Adrenal gland (tissue), 12 donors: ENCODE results near the gene MLST8. TPM values are rescaled to one million over a fixed set of nuclear protein-coding genes. Genes with fewer than 3 reads are reported as not detected.

ENCODE experiments used
- DNase-seq, 7 donors: peaks; one replicate each; pipeline ENCODE4 v3.0.0-alpha.2; 2019 to 2020
- H3K27ac ChIP-seq, 5 donors: fragments of 200-600 bp; sonication (generic) in 4 of 5; 1 replicate in 3 of 5; 2 replicates in 2 of 5; pipeline versions ENCODE4 v1.5.1 to v1.8.0; 2016 to 2020; ENCODE audit warnings: mild to moderate bottlenecking in 1 of 5
- H3K27me3 ChIP-seq: fragments of 200-600 bp; 2 replicates; pipeline ENCODE4 v1.8.0; 2021
- H3K36me3 ChIP-seq, 2 donors: fragments of 200-600 bp; replicated peaks in 1 of 2; 1 replicate in 1 of 2; 2 replicates in 1 of 2; pipeline versions ENCODE4 v1.5.1 to v1.8.0; 2018 to 2022
- H3K4me1 ChIP-seq, 2 donors: fragments of 200-600 bp; replicated peaks in 1 of 2; 1 replicate in 1 of 2; 2 replicates in 1 of 2; pipeline versions ENCODE4 v1.5.1 to v1.8.0; 2018 to 2021
- H3K4me3 ChIP-seq, 4 donors: fragments of 200-600 bp; sonication (generic) in 3 of 4; one replicate each; pipeline ENCODE4 v1.5.1; 2016 to 2018
- H3K9me3 ChIP-seq, 3 donors: fragments of 200-600 bp; sonication (generic) in 1 of 3; replicated peaks in 1 of 3; 1 replicate in 2 of 3; 2 replicates in 1 of 3; pipeline versions ENCODE4 v1.5.1 to v1.8.0; 2016 to 2021
- POLR2A ChIP-seq, 2 donors: fragments of 450-650 bp; IDR thresholded peaks; one replicate each; pipeline ENCODE4 v1.6.1; 2017; ENCODE audit warnings: antibody characterized with exemption in 2 of 2, mild to moderate bottlenecking in 2 of 2, moderate library complexity in 1 of 2
- WGBS, 4 donors: extraction: QIAGEN DNeasy Blood & Tissue Kit in 2 of 4; methylation state at CpG; one replicate each; pipeline versions ENCODE4 v1.1.5 to v1.1.7; 2013 to 2017; 5-methylcytosine and 5-hydroxymethylcytosine counted together
- intact Hi-C, 2 donors: fragments of 100-400 bp; cut with DNase I; formaldehyde crosslinking; loops; one replicate each; pipeline versions ENCODE4 v1.14.1 to v1.15.0; 2022 to 2023
- polyA plus RNA-seq, 3 donors: library from polyadenylated mRNA; stranded (reverse); fragments of 200-250 nt in 2 of 3; fragments of 350-450 nt in 1 of 3; fragmentation: Illumina TruSeq in 1 of 3; extraction: RNeasy Lipid Tissue Mini Kit (QIAGEN cat#74804) in 1 of 3; gene quantifications; one replicate each; pipeline ENCODE4 v1.2.3, GENCODE V29; 2013 to 2014
- total RNA-seq, 9 donors: library from RNA; depleted of rRNA in 4 of 9; stranded (reverse); fragments of >200 nt in 4 of 9; fragments of 120-200 nt in 1 of 9; fragmentation: NEBNext Ultra II Directional in 1 of 9; extraction: Animal tissue kit (Norgen Biotek cat#: 25700) in 1 of 9; gene quantifications; one replicate each; pipeline versions ENCODE4 v1.1.0 to v1.2.4, GENCODE V29; 2013 to 2023
- TF ChIP-seq, protein P1 (sequence below), 6 experiments: fragments of 450-650 bp in 4 of 6; fragments of 200-600 bp in 2 of 6; sonication (generic) in 1 of 6; IDR thresholded peaks; 1 replicate in 5 of 6; 2 replicates in 1 of 6; pipeline versions ENCODE4 v1.5.1 to v1.8.0; 2016 to 2021; ENCODE audit warnings: antibody characterized with exemption in 6 of 6, mild to moderate bottlenecking in 2 of 6, moderate library complexity in 1 of 6
- donor health status: healthy with polysubstance abuse.
- donor health status: Bipolar disorder and iron deficiency.
- donor health status: DM: yes; HTN: yes; CAD: no.
- donor health status: DM: no; HTN: no; CAD: no.
- donor health status: DM: no; HTN: no; CAD: no.
- donor health status: DM: yes; HTN: yes; CAD: no.

Gene MLST8
- total and polyA plus RNA-seq, 12 donors, result 21.9 to 116 (median 57.2) TPM

DNA sequence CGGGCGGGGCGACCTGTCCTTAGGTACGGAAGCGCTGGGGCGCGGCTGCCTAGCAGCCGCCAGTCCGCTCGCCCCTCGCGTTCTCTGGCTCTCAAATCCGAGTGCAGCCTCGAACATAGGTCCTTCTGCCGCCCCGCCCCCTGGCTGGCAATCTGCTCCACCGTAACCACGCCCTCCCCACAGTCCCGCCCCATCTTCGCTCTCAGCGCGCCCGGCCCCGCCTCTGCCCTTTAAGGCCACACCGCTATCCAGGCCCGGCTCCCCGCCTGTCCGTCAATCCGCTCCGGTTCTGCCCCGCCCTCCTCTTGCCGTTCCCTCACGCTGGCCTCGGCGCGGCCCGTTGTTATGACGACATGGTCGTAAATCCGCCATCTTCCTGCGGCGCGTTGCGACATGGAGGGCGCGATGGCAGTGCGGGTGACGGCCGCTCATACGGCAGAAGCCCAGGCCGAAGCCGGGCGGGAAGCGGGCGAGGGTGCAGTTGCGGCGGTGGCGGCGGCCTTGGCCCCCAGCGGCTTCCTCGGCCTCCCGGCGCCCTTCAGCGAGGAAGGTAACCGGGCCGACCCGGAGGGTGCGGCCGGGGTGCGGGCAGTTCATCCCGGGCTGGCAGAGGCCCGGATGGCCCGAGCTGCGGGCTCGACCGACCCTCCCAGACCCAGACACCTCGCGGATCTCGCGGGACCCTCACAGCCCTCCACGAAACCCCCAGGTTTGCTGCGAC is 18.1 kb downstream of the MLST8 start, which contains the start of gene E4F1:
E4F1 (plus strand) TSS at position 371 of the 721 bp plus-strand sequence; CDS start at position 394, 23 bp downstream.
- TF ChIP-seq, protein P1, sequence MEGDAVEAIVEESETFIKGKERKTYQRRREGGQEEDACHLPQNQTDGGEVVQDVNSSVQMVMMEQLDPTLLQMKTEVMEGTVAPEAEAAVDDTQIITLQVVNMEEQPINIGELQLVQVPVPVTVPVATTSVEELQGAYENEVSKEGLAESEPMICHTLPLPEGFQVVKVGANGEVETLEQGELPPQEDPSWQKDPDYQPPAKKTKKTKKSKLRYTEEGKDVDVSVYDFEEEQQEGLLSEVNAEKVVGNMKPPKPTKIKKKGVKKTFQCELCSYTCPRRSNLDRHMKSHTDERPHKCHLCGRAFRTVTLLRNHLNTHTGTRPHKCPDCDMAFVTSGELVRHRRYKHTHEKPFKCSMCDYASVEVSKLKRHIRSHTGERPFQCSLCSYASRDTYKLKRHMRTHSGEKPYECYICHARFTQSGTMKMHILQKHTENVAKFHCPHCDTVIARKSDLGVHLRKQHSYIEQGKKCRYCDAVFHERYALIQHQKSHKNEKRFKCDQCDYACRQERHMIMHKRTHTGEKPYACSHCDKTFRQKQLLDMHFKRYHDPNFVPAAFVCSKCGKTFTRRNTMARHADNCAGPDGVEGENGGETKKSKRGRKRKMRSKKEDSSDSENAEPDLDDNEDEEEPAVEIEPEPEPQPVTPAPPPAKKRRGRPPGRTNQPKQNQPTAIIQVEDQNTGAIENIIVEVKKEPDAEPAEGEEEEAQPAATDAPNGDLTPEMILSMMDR (IDR thresholded peaks at IDR 0.05), result peak in 1 of 6 experiments; percentile 15
- peak; percentile 93 to 94 for TF ChIP-seq POLR2A (IDR thresholded peaks at IDR 0.05)
- peak; percentile 99 to 100 (median 100) for DNase-seq
- Histone ChIP-seq H3K4me3 (peak within 1 kb of the TSS; percentile 30 to 80 (median 71)), H3K4me1 (peaks cover 18 to 26% of the 10 kb centered on the region in 2 donors), H3K9me3 (no peaks in the 10 kb centered on the region), H3K27me3 (no peaks in the 10 kb centered on the region), H3K27ac (peak within 1 kb of the TSS in 4 of 5 donors; percentile 74 to 87 (median 79)), H3K36me3 (peaks cover 0 to 2% of the 10 kb centered on the region in 2 donors)
- WGBS, 4 donors, result 0 to 2% (median 0%) methylated on average over 9 to 82 of the region's 82 CpGs
- intact Hi-C loops, result no loop called here

DNA sequence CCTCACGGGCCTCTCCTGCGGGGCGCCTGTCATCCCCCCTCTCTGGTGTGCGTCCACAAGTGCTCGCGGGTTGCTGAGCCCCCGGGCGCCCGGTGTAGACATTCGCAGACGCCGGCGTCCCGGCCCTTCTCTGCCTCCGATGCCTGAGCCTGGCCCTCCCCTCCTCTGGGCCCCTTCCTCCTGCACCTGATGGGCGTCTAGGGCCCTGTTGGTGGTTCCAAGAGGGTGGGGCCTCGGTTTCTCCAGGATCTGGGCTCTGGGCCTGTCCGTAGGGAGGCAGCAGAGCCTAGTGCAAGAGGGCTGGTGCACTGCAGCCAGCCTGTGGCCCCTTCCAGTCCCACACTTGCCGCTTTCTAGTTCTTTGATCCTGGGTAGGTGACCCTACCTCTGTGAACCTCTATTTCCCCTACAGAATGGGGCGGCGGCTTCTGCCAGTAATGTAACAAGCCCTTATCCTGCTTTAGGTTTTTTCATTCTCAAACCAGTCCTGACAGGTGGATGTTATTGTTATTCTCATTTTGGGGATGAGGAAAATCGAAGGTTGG is 18.8 kb downstream of the MLST8 start:
- peak overlapping the region; percentile 30 to 80 (median 71) for H3K4me3 ChIP-seq
- H3K9me3 ChIP-seq, result no peaks in the 10 kb centered on the region
- H3K36me3 ChIP-seq, result peaks cover 0 to 9% of the 10 kb centered on the region in 2 donors
- H3K4me1 ChIP-seq, result peaks cover 18 to 26% of the 10 kb centered on the region in 2 donors
- intact Hi-C loops, result no loop called here
- peak overlapping the region in 4 of 5 donors; percentile 74 to 87 (median 78) for H3K27ac ChIP-seq
- WGBS, 4 donors, result 6 to 41% (median 16%) methylated on average over 4 to 22 of the region's 22 CpGs
- TF ChIP-seq, protein P1 (IDR thresholded peaks at IDR 0.05), result peak in 2 of 6 experiments; percentile 16 to 24
- no peak for TF ChIP-seq POLR2A (IDR thresholded peaks at IDR 0.05)
- DNase-seq, result peak in 5 of 7 donors; percentile 55 to 71 (median 69)
- H3K27me3 ChIP-seq, result no peaks in the 10 kb centered on the region

DNA sequence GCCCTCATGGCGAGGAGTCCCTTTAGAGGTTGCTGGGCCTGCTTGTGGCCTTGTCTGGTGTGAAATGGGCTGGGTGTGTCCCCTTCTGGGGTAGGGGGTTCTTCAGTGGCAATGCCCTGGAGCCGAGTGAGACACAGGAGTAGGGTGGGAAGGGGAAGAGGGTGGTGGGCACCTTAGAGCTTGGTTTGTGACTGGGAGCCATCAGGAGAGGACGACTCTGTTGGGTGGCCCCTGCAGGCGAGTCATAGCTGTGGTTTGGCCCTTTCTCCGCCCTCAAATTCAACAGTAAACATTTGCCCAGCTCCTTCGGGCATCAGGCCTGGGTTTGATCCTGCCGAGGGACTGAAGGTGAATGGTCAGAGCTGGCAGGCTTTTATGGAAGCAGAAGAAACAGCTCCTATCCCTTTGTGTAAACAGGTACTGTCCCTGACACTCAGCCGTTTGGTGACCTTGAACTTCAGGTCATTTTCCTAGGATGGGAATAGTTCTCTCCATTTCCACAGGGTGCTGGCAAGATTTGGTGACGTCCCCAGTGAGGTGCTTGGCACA is 21.1 kb downstream of the MLST8 start:
- Histone ChIP-seq H3K27me3 (no peaks in the 10 kb centered on the region), H3K4me3 (no peak overlapping the region), H3K9me3 (no peaks in the 10 kb centered on the region), H3K4me1 (peaks cover 18 to 29% of the 10 kb centered on the region in 2 donors), H3K27ac (peak overlapping the region in 3 of 5 donors; percentile 17 to 24 (median 19)), H3K36me3 (peaks cover 0 to 26% of the 10 kb centered on the region in 2 donors)
- DNase-seq, result peak in 1 of 7 donors; percentile 37
- intact Hi-C loops, result no loop called here
- 43 to 67% (median 48%) methylated on average over 7 to 9 of the region's 9 CpGs for whole genome bisulfite sequencing, 4 donors
- TF ChIP-seq POLR2A (IDR thresholded peaks at IDR 0.05), result no peak
- TF ChIP-seq, protein P1 (IDR thresholded peaks at IDR 0.05), result no peak

DNA sequence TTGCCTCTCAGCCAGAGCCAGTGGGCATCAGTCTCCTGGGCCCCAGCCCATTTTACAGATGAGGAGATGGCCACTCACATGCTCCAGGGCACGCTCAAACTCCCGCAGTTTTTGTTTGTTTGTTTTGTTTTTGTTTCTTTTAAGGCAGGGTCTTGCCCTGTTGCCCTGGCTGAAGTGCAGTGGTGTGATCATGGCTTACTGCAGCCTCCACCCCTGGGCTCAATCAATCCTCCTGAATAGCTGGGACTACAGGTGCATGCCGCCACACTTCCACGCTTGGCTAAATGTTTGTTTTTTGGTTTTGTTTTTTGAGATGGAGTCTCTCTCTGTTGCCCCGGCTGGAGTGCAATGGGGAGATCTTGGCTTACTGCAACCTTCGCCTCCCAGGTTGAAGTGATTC is 21.7 kb downstream of the MLST8 start:
- no peaks in the 10 kb centered on the region for H3K27me3 ChIP-seq
- no peak for TF ChIP-seq POLR2A (IDR thresholded peaks at IDR 0.05)
- TF ChIP-seq, protein P1 (IDR thresholded peaks at IDR 0.05), result no peak
- H3K4me3 ChIP-seq, result no peak overlapping the region
- H3K36me3 ChIP-seq, result peaks cover 0 to 32% of the 10 kb centered on the region in 2 donors
- no peak for DNase-seq
- intact Hi-C loops, result no loop called here
- no peaks in the 10 kb centered on the region for H3K9me3 ChIP-seq
- 87 to 96% (median 90%) methylated on average over 6 of the region's 6 CpGs for WGBS, 4 donors
- peaks cover 18 to 29% of the 10 kb centered on the region in 2 donors for H3K4me1 ChIP-seq
- peak overlapping the region in 1 of 5 donors; percentile 19 for H3K27ac ChIP-seq
